ENCODE measurements around the gene SKI. TPM values are rescaled to one million over a fixed set of nuclear protein-coding genes. Genes with fewer than 3 reads are reported as not detected.

Gene SKI
- total and polyA plus RNA-seq, 2 of the 8 experiments (the other 6 are each of a cell fraction or from before 2014, with no cell fraction given): 8.3 to 87.6 TPM

- Histone ChIP-seq H2BK20ac (ENCODE audit: low read length) (no peak overlapping the region), H3K4me3 (ENCODE audit: extremely low read depth in 1 of 4, insufficient read depth in 2 of 4, low read depth in 3 of 4, low read length in 4 of 4) (peak overlapping the region in 1 of 4 experiments; percentile 10; a peak in 1 of 8 replicates), H2BK120ac (replicated peaks; ENCODE audit: low read depth, low read length) (no peak overlapping the region), H3K4me2 (ENCODE audit: insufficient read depth in 1 of 2, low read depth in 2 of 2, low read length in 2 of 2) (no peak overlapping the region), H3K79me2 (ENCODE audit: control insufficient read depth in 1 of 2, insufficient read depth in 2 of 2, low read length in 2 of 2) (peaks cover 54 to 99% of the 10 kb centered on the region in 2 experiments), H3K23ac (ENCODE audit: insufficient read length) (no peak overlapping the region), H3K9ac (replicated peaks in 1 of 4; ENCODE audit: extremely low read depth in 1 of 4, low read depth in 3 of 4, low read length in 3 of 4) (no peak overlapping the region), H3K23me2 (ENCODE audit: low read depth, low read length) (no peaks in the 10 kb centered on the region), H2BK5ac (ENCODE audit: low read depth, low read length) (no peak overlapping the region), H4K20me1 (replicated peaks in 1 of 2; ENCODE audit: control insufficient read depth in 1 of 2, insufficient read depth in 2 of 2, low read length in 2 of 2) (peaks cover 26 to 43% of the 10 kb centered on the region in 2 experiments), H2BK15ac (ENCODE audit: low read length) (no peak overlapping the region), H3K4me1 (replicated peaks in 1 of 4; ENCODE audit: control insufficient read depth in 3 of 4, insufficient read depth in 4 of 4, low read length in 3 of 4) (peaks cover 0 to 13% (median 4%) of the 10 kb centered on the region in 4 experiments; a peak in 5 of 7 replicates), H4K91ac (replicated peaks; ENCODE audit: insufficient read length, low read length) (no peak overlapping the region), H2AK5ac (ENCODE audit: low read depth, low read length) (no peak overlapping the region), H2AFZ (ENCODE audit: low read length) (no peak overlapping the region), H3K9me3 (ENCODE audit: insufficient read depth in 2 of 2, low read depth in 1 of 2, low read length in 1 of 2) (0 out of 4 replicates have a peak, but pooled peaks cover 0 to 4% of the 10 kb centered on the region in 2 experiments), H2BK12ac (ENCODE audit: low read depth, low read length) (no peak overlapping the region), H3K27ac (ENCODE audit: low read depth, low read length) (no peak overlapping the region), H3K79me1 (ENCODE audit: low read depth, low read length) (peaks cover 43% of the 10 kb centered on the region), H3K14ac (ENCODE audit: insufficient read length) (no peak overlapping the region), H3K56ac (replicated peaks; ENCODE audit: insufficient read length, low read depth, low read length) (no peak overlapping the region), H4K5ac (ENCODE audit: insufficient read length, low read depth, low read length) (no peak overlapping the region), H4K8ac (ENCODE audit: extremely low read depth, insufficient read depth, low read length) (peak overlapping the region; percentile 28; the same call in 1 of the 2 replicates), H3K4ac (replicated peaks; ENCODE audit: insufficient read length, low read depth, low read length) (no peak overlapping the region), H3K27me3 (replicated peaks in 1 of 4; ENCODE audit: control insufficient read depth in 3 of 4, extremely low read depth in 1 of 4, insufficient read depth in 3 of 4, low read length in 3 of 4) (no peaks in the 10 kb centered on the region), H3K18ac (ENCODE audit: extremely low read depth, low read length) (no peak overlapping the region), H3K36me3 (ENCODE audit: control insufficient read depth in 2 of 4, insufficient read depth in 4 of 4, low read length in 3 of 4) (no peaks in the 10 kb centered on the region)
- no peak for DNase-seq (ENCODE audit: low read depth in 1 of 2, low spot score in 2 of 2)
- TF ChIP-seq KDM5A (IDR thresholded peaks at IDR 0.05; ENCODE audit: low read length) (no peak), SUZ12 (IDR thresholded peaks at IDR 0.05; ENCODE audit: low read length) (no peak), CEBPB (IDR thresholded peaks at IDR 0.05; ENCODE audit: low read depth, low read length) (no peak), ATF3 (IDR thresholded peaks at IDR 0.05; ENCODE audit: insufficient read depth, low read depth, low read length) (no peak)
- CTCF ChIA-PET (ENCODE audit: partially characterized antibody): interaction anchor here (1.3 to 1.9 kb wide), 3 partner anchors 10 to 124 kb away, joined by 5 to 6 read pairs (median 5); partner anchors contain the start of gene FAAP20
- POLR2A ChIA-PET (ENCODE audit: partially characterized antibody): interaction anchor here (1.5 to 1.7 kb wide), 2 partner anchors 8 to 33 kb away, joined by 4 to 8 read pairs; no protein-coding TSS in a partner anchor
- no peak for FAIRE-seq
- 90% methylated on average over 13 of the region's 13 CpGs; no CpG with 5 or more reads in 1 of the 2 experiments for WGBS, 2 experiments (ENCODE audit: extremely low coverage in 1 of 2, insufficient coverage in 1 of 2, insufficient read length in 1 of 2, insufficient replicate concordance in 2 of 2, low coverage in 1 of 2, low lambda C conversion rate in 2 of 2, missing lambda C conversion rate in 1 of 2)
Measured at GRCh38 chr1:2258122-2258681, 30.1 kb downstream of the SKI start.

All from H1 (cell line).